NCI-H187 (cell line): ENCODE results near the gene ZDHHC17.

Experiments
- DNase-seq, 2 experiments: peaks; one replicate each; lab custom pipeline; 2025; lab: John Stamatoyannopoulos, UW

Gene ZDHHC17

DNA sequence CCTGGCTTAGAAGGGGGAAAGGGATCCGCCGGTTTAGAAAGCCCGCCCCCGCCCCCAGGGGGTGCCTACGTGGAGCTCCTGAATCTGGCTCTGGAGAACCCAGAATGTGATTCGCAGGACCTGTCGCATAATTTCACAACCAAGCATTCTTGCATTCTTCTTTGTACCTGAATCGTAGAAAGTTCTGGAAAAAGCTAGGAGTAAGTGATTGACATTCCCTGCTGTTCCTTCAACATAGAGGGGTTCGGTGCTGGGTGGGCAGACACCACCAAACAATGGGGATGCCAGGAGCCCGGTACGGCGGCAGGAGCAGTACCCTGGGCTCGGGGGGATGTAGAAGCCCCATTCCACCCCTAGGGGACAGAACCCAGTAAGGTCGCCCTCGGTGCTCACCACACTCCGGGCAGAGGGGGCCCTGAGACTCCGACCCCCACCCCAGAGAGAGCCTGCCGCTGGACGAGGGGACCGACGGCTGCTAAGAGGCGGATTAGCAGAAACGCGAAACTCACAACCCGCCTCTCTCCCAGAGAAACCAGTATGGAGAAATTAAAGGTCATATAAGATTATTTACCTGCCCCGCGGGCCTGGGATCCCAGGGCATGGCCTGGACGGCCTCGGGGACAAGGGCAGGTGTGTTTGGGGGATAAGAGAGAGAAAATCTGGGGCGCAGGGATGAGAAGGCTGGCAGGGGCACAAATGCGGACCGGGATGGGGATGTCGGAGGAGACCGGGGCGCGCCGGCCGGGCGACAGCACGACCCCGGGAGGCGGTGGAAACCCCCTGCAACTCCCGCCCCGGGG is 114.4 kb downstream of the ZDHHC17 start:
- DNase-seq: no peak

DNA sequence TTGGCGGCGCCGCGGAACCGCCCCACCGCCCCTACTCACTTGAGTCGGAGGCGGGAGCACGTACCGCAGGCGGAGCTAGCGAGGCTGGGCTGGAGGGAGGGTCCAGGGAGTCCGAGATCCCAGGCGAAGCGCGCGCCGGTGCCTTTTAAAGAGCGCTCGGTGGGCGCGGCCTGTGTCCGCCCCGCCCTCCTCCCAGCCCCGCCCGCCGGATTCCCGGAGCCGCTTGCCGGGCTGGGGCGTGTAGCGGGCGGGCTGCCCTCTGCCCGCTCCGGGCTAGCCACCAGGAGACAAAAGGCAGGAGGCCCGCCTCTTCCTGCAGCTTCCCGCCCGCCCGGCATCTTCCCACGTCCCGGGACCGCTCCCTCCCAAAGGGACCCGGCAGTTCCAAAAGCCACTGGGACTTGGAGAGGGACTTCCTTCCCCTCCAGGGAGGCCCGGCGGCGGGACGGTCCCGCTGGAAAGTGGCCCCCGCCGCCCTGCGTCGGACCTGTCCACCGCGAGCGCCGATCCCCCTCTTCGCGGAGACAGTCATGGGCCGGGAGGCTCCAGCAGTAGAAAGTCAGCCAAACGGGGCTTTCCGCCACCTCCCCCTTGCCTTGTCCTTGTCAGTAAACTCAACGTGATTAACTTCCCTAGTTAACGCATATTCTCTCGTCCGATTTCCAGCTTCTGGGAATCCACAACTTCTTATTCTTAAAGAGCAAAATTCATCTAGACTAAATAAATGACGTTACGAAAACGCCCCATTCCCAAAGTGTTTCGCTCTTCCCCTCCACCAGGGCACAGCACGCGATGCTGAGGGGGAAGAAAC is 115.2 kb downstream of the ZDHHC17 start, which contains the start of gene CSRP2:
Gene CSRP2, minus strand, starts transcription at position 121 of the 811 bp plus-strand sequence. CDS start 12,759 bp downstream, outside the sequence.
- DNase-seq: peak; percentile 82 to 87

DNA sequence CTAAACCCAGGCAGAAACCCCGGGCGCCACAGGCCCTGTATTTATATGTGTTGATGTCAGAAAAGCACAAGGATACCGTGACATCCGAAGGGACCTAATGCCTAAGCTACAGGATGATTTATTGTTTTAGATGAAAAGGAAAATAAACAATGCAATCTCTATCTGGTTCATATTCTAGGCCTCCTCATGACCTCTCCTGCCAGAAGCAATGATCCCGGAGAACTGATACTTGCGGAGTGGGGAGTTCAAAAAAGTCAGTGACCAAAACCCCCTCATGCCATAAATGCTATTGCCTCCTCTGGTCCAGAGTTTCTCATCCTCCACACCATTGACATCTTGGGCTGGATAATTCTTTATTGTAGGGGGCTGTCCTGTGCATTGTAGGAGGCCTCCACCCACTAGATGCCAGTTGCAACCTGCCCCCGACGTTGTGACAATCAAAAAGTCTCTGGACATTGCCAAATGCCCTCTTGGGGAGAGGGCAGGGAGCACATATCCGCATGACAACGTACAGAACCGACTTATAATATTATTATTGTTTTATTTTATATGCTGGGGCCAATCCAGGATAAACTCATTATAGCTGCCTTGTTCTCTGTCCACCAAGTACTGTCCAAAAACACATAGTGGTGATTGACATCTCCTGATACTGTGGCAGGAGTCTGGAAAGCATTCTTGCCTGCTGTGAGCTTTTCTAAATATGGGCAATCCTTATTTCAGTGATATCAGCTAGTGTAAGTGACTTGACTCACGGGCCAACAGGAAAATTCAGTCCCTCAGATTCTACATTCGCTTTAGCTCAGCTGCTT is 116.0 kb downstream of the ZDHHC17 start:
- DNase-seq: no peak

DNA sequence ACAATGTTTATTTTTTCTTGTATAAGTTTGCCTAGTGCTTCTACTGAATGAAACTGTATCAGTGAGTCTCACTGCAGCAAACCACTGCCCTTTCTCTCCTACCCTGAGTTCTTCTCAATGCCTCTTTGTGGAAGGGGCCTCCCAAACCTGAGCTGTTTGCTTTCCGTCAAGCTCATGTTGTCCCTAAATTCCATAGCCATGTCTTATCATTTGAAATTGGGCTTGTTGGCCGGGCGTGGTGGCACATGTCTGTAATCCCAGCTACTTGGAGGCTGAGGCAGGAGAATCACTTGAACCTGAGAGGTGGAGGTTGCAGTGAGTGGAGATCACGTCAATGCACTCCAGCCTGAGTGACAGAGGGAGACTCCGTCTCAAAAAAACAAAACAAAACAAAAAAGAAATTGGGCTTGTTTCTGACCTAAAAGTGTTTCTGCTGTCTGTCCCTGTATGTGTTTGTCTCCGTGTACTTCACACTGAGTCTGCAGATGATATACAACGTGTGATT is 116.7 kb downstream of the ZDHHC17 start:
- no peak for DNase-seq

DNA sequence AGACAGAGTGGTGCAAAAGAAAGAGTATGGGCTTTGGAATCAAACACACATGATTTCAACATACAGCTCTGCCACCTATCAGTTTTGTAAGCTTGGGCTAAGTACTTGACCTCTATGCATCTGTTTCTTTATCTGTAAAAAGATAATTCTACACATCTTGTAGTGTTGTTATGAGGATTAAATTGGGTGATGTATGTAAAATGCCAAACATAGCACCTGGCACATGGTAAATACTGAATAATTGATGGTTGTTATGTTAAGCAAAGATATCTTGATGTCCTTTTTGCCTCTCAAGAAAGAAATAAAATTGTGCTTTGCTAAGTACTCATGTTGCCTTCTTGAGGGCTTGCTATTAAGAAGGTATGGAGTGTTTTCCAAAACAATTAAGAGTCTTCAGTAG is 117.2 kb downstream of the ZDHHC17 start:
- no peak for DNase-seq

DNA sequence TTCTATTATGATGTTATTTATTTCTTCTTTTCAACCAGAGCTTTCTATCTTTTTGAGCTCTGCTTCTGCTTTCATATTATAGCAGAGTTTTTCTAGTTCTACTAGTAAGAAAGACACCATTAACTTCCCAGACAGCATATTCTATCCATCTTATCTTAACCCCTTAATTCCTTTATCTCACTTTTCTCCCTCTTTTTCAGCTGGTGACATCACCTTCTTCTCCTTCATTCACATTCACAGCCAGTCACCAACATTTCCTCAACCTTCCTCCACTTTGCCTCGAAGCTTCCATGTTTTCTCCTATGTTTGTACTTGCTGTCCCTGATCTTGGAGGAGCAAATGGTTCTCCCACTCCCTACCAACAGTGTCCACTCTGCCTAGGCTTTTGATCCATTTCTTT is 118.5 kb downstream of the ZDHHC17 start:
- no peak for DNase-seq

DNA sequence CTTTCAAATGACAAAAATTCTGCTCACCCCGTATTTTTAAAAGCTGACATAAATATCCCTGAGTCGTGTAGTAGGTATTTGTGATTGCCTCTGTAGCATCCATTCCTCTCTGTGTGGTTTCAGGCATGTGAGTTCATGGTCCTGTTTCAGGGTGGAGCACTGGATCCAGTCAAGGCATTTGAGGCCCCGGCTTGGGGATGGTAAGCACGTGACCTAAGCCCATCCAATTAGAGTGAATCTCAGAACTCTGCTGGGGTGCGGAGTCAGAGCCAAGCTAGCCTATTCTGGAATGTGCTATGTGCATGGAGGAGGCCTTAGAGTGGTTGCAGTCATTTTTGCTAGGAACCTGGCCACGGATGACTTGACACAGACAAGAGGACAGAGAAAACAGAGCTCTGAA is 119.2 kb downstream of the ZDHHC17 start:
- no peak for DNase-seq

DNA sequence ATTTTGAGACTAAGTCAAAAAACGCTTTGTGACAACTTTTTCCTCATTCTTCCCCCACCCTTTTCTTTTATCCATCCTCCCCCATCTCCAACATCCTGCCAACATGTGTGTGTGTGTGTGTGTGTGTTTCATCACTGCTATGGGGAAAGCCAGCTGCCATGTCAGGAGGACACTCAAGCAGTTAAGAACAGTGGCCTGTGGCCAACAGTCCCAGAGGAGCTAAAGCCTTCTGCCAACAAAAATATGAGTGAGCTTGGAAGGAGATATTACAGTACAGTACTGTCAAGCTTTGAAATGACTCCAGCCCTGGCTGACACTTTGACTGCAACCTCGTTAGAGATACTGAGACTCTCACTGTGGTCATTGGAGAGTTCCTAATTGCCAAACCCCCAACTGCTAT is 119.9 kb downstream of the ZDHHC17 start:
- no peak for DNase-seq

DNA sequence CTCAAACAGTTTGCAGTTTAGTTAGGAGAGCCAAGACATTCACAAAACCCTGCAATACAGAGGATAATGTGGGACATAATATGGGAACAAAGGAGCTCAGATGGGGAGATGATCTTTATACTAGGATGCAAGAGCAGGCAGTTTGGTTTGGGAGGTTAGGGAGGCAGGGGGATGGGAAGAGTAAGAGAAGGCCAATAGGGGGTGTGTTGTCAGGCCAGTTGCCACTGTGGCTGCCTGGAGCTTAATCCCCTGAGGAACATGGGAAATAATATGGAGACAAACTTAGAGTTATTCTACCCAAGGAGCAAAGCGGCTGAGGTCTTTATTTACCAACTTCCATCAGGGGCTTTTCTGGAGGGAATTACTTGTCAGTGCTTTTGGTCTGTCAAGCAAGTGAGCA is 124.9 kb downstream of the ZDHHC17 start:
- DNase-seq: no peak

DNA sequence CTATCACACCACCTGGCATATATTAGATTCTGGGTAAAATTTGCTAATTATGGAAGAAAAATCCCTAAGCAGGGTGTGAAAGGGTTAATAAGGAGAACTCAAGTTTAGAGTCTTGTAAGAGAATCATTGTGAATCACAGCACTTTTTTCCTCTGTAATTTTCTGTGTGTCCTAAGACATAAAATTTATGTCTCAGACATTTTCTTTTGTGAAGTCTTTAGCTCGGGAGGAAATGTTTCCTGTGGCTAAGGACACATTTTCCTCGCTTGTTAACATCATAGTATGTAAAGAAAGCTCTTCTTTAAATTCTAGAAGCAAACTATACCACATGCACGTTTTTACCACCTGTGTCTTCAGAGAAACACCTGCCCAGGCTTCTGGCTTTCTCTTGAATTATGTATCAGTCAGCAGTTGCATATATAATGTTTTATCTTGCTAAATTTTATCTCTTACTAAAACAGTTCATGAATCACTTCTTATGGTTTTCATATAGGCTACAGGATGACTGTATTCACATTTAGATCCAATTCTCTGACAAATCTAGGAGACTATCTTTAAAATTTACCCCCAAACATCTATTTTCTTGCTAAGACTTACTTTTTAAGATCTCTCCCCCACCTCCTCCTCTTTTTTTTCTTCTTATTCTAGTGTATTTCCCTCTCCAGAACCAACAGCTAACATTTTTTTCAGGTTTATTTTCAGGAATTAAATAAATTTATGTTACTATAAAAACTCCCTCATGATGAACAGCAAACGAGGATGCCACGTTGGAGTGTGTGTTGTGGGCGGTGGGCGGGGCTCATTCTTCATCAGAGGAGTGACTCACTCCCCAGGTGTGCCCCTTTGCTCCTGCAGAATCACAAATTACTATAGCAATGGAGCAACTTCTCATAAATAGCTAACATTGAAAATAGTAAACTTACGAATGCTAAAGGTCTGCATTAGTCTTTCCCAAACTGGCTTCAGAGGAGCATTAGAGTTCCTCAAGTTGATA is 126.5 kb downstream of the ZDHHC17 start:
- DNase-seq: no peak

DNA sequence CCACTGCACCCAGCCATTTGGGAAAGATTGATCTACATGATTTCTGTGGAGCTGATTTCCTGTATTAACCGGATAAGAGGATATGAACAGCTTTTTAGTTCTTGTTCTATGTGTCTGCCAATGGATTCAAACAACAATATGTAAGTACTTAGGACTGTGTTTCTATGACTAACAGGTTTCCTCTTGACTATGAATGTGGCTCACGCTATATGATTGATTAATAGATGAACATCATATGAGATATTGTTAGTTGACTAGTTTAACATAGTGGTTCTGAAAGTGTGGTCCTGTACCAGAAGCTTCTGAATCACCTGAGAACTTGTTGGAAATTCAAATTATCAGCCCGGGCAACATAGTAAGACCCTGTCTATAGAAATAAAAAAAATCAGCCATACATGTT is 127.7 kb downstream of the ZDHHC17 start:
- no peak for DNase-seq

DNA sequence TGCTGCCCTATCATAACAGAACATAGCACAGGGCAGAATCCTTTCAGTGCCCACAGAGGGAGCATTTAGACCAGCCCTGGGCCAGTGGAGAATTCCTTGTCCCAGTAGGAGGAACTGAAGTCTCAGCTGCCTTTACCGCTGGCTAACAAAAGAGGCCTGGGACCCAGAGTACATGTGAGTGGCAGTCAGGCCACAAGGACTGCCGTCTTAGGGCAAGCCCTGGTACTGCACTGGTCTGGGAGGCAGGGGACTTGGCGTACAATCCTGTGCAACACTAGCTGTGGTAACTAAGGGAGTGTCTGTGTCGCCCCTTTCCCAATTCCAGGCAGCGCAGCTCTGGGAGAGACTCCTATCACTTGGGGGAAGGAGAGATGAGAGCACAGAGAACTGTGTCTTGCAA is 131.9 kb downstream of the ZDHHC17 start:
- DNase-seq: no peak

DNA sequence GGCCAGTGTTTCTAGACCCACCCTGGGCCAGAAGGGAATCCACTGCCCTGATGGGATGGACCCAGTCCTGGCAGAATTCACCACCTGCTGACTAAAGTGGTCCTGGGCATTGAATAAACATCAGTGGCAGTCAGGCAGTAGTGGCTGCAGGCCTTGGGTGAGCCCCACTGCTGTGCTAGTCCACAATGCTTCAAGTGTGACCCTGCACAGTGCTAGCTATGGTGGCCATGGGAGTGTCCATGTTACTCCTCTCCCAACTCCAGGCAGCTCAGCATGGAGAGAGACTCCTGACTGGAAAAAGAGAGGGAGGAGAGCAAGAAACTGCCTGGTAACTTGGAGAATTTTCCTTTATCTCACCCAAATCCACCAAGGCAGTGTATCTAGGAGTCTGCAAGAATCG is 132.4 kb downstream of the ZDHHC17 start:
- DNase-seq: no peak

DNA sequence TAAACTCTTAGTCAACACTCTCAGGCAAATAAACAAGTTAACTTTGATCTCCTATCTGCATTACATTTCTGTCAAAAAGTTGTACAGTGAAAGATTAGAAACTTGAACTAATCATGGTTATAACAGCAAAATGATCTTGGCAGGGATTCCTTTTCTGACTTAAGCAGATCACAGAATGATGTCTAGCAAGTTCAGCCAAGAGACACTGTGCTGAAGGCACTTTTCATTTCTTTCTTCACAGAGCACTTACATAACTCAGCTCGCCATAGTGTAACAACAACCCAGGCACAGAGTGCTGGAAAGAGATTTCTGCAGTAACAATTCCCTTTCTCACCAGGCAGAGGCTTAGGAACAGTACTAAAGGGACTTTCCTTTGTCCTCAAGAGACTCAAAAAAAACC is 134.5 kb downstream of the ZDHHC17 start:
- DNase-seq: no peak

DNA sequence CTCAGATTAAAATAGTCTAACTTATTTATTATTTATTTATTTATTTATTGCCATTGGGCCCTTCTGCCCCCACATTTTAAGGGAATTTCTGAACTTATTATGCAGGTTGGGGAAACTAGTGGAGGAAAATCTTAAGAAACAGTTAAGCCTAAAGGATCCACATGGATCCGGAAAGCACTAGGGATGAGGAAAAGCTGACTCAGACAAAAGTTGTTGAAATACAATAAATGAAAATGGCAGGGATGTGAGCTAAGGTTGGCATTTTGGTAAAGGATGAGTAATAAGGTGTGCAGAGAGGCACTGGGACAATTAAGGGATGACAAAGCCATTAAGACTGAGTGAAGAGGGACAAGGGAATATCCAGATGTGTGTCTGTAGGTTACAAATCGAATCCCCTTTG is 135.6 kb downstream of the ZDHHC17 start:
- no peak for DNase-seq

DNA sequence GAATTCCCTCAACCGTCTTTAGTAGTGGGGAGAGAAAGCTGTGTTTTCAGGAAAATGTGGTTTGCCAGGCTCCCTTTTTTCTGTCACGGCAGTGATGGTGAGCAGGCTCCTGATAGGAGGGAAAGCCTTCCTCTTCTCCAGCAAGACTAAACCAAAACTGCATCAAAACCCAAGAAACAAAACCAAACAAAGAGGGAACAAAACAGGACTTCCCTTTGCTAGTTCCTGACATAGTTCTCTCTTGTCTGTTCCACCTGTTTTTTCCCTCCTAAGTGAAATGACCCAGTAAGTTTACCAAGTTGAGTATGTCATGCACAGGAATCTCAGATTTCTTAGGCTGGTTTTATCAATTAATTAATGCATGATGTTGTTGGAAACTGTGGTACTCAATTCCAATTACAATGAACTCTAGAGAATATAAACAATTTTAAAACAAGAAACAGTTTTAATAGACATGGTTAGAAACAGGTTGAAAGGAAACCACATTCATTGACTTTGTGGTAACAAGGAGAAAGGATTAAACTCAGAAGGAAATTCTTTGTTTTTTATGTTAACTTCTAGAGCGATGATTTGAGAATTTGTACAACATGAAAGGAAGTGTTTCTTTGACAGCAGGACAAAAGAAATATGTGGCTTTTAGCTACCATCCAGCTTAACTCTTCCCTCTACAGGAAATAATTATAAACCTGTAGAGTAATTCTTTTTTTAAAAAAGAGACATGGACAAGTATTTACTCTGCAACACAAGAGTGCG is 137.9 kb downstream of the ZDHHC17 start:
- DNase-seq: no peak
